Activated T-cell treated with anti-CD3 and anti-CD28 coated beads for 24 hours (primary cell): ENCODE results near the gene ENPP1.

Experiments used
- DNase-seq: peaks from one replicate; pipeline ENCODE4 v3.0.0-alpha.2; 2020; ENCODE audit warnings: low read depth

The ENPP1 gene

GRCh38 chr6:131807644-131808459, at the start of gene ENPP1:
ENPP1 (plus strand) TSS chr6:131808020; CDS start chr6:131808036, 16 bp downstream.
- DNase-seq = peak; percentile 15

- DNase-seq = no peak
These were observed 48.9 kb upstream of the ENPP1 start for GRCh38 chr6:131758920-131759319.

- no peak for DNase-seq
These were observed 46.6 kb upstream of the ENPP1 start for GRCh38 chr6:131761060-131761761.

- no peak for DNase-seq
These were observed 46.1 kb upstream of the ENPP1 start for GRCh38 chr6:131761762-131762067.

GRCh38 chr6:131762984-131763383, 44.8 kb upstream of the ENPP1 start:
- no peak for DNase-seq

GRCh38 chr6:131763749-131764148, 44.1 kb upstream of the ENPP1 start:
- DNase-seq = no peak

GRCh38 chr6:131764350-131764749, 43.5 kb upstream of the ENPP1 start:
- DNase-seq = no peak

- no peak for DNase-seq
These were observed 42.6 kb upstream of the ENPP1 start for GRCh38 chr6:131765081-131765803.

- DNase-seq = no peak
These were observed 42.0 kb upstream of the ENPP1 start for GRCh38 chr6:131765804-131766135.

GRCh38 chr6:131766631-131767030, 41.2 kb upstream of the ENPP1 start:
- no peak for DNase-seq

- DNase-seq = no peak
These were observed 38.9 kb upstream of the ENPP1 start for GRCh38 chr6:131768964-131769363.

GRCh38 chr6:131769385-131770141, 38.3 kb upstream of the ENPP1 start:
- no peak for DNase-seq

GRCh38 chr6:131770776-131771175, 37.0 kb upstream of the ENPP1 start:
- DNase-seq = no peak

GRCh38 chr6:131773284-131773950, 34.4 kb upstream of the ENPP1 start:
- DNase-seq = no peak

- DNase-seq = no peak
These were observed 31.9 kb upstream of the ENPP1 start for GRCh38 chr6:131775886-131776285.

GRCh38 chr6:131776985-131777384, 30.8 kb upstream of the ENPP1 start:
- DNase-seq = no peak

GRCh38 chr6:131778169-131778568, 29.7 kb upstream of the ENPP1 start:
- no peak for DNase-seq

GRCh38 chr6:131779304-131779703, 28.5 kb upstream of the ENPP1 start:
- no peak for DNase-seq

GRCh38 chr6:131780600-131780999, 27.2 kb upstream of the ENPP1 start:
- no peak for DNase-seq

- no peak for DNase-seq
These were observed 26.1 kb upstream of the ENPP1 start for GRCh38 chr6:131781687-131782086.

GRCh38 chr6:131782764-131783163, 25.1 kb upstream of the ENPP1 start:
- no peak for DNase-seq

GRCh38 chr6:131784561-131784960, 23.3 kb upstream of the ENPP1 start:
- DNase-seq = no peak
